Fibroblast of peridontal ligament (primary cell): ENCODE data around the gene FANCI.

Source experiments
- DNase-seq: peaks from one replicate; pipeline ENCODE4 v3.0.0-alpha.2; 2010; ENCODE audit errors: extremely low read depth

FANCI gene

DNA sequence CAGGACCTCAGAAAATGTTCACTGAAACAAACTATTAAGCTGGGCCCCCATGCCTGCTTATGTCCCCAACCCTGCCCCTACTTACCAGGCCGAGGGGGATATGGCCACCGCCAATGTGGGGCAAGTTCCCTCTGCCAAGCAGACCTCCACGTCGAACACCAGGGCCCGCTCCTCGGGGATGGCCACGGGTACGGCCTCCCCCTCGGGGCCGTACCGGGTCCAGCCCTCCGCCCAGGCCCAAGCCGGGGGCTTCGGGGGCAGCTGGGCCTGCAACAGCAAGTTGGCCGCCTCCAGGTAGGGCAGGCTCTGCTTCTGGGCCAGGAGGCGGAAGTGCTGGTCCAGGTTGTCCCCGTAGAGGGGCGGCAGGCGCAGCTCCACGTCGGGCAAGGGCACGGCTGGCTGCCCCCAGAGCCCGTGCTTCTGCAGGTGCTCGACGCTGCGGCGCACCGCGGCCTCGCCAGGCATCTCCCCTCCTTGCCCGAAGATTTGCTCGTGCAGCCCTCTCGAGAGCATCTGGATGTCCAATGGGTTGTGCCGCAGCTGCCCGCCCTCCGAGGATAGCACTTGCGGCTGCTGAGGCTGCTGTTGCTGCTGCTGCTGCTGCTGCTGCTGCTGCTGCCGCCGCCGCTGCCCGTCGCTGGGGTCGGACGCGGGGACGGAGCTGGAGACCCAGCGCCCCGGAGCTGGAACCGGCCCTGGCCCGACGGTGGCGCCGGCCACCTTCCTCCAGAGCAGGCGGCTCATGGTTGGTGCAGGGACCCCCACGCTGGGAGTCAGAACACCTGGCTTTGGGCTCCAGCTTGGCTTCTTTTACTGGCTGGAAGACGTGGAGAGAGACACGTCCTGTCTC is 89.5 kb downstream of the FANCI start:
- no peak for DNase-seq

DNA sequence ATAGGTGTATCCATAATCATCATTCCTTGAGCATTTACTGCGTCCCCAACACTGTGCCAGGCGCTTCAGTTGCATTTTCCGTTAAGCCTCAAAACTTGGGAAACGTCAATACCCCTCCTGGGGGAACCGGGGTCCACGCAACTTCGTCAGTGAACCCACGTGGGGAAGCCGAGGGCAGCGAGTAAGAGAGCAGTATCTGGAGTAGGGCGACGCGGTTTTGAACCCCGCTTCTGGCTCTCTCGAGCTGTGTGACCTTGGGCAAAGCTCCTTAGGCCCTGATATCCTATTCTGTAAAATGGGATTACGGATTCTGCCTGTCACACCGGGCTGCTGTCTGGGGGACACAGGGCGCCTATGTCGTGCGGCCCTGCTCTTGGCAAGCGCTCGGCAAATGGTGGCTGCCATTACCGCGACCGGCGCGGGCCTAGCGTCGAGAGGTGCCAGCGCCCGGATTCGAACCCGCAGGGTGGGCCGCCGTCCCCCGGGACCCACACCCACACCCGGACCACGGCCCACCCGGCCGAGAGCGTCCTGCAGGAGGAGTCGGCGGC is 90.3 kb downstream of the FANCI start:
- DNase-seq: peak; percentile 17

GRCh38 chr15:89334510-89335297 is 90.9 kb downstream of the FANCI start, which contains the start of gene POLG:
TSS of gene POLG (minus strand) at chr15:89334824. CDS start at chr15:89333754, 1,070 bp downstream.
- DNase-seq: peak; percentile 99

- no peak for DNase-seq
Measured at GRCh38 chr15:89335298-89336041, 91.7 kb downstream of the FANCI start.

DNA sequence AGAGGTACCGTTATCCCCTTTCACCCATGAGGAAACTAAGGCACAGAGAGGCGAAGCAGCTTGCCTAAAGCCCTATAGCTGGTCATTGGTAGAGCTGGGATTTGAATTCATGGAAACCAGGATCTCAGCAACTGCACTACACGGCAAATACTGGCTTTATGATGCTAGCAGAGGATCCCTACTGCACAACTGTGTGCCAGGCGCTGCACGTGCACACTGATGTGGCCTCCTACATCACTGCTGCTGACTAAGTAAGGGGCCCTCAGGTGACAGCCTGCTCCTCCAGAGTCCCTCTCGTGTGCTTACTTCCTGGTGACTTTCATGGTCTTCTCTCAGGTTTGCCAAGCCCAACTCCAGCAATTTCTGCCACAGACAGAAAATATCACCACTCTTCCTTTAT is 94.3 kb downstream of the FANCI start:
- no peak for DNase-seq

DNA sequence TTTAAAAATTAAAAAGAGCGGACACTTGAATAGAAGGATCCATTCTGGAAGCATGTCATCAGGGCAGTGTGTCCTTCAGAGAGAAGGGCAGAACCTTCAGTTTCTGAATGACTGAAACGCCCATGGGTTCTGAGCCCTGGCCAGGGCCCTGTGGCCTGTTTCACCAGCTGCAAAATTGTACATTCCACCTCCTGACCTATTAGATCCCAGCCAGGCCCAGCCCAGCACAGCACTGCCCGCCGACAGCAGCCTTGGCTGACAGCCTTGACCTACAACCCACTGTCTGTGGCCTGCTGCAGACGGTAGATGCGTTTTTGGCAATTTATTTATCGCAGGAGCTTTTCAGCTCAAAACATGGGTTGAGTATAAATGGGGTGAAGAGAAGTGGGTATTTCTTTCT is 96.8 kb downstream of the FANCI start:
- DNase-seq: no peak

GRCh38 chr15:89341316-89342005 is 97.7 kb downstream of the FANCI start:
- DNase-seq: no peak

DNA sequence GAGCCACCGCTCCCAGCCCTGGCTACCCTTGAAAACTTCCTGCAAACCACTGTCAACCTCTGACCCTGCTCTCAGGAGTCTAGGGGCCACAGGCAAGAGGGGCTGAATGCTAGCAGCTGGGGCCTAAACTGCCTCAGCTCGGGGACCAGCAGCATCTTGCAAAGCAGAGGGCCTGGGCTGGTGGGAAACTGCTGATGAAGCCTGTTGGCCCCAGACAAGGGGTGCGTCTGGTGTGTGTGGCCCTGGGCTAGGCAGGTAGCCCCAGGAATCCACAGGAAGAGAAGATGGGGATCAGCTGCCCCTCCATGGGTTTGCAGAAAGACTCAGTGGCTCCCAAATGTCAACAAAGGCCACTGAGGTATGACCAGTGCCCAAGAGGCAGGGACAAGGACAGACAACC is 99.1 kb downstream of the FANCI start:
- DNase-seq: no peak

DNA sequence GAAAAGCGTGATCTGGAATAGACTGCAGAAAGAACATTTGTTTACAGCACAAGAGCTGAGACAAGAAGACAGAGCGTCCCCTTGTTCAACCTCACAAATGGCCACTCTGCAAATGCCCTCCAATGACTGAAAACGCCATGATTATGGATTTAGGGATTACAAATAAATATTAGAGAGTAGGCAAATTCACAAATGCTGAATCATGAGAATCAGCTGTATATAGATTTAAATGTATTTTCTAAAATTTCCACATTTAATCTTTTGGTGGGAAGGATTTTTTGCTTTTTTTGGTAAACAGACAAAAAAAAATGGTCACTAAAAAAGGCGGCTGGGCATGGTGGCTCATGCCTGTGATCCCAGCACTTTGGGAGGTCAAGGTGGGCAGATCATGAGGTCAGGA is 101.5 kb downstream of the FANCI start:
- DNase-seq: no peak

GRCh38 chr15:89346516-89347231 is 102.9 kb downstream of the FANCI start:
- no peak for DNase-seq

DNA sequence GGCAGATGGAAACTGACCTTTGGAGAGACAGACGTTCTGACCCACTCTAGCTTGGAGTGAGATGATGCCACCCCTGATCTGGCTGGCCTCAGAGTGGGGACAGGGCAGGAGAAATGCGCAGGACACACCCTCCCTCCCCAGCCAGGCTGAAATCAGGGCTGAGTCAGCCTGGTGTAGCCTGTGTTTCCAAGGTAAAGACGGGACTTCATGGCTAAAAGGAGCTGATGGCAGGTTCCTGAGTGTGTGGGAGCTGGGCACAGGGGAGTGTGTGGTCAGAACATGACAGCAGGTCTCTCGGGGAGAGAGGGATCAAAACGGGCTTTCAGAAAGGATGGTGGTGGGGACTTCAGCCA is 105.4 kb downstream of the FANCI start:
- DNase-seq: no peak

GRCh38 chr15:89352476-89352875 is 108.7 kb downstream of the FANCI start:
- no peak for DNase-seq

GRCh38 chr15:89353991-89354390 is 110.2 kb downstream of the FANCI start:
- DNase-seq: no peak

GRCh38 chr15:89356634-89357298 is 113.0 kb downstream of the FANCI start:
- peak; percentile 7 for DNase-seq

- no peak for DNase-seq
Measured at GRCh38 chr15:89358435-89358754, 114.6 kb downstream of the FANCI start.

- DNase-seq: peak; percentile 71
Measured at GRCh38 chr15:89358755-89359439, 115.1 kb downstream of the FANCI start.

DNA sequence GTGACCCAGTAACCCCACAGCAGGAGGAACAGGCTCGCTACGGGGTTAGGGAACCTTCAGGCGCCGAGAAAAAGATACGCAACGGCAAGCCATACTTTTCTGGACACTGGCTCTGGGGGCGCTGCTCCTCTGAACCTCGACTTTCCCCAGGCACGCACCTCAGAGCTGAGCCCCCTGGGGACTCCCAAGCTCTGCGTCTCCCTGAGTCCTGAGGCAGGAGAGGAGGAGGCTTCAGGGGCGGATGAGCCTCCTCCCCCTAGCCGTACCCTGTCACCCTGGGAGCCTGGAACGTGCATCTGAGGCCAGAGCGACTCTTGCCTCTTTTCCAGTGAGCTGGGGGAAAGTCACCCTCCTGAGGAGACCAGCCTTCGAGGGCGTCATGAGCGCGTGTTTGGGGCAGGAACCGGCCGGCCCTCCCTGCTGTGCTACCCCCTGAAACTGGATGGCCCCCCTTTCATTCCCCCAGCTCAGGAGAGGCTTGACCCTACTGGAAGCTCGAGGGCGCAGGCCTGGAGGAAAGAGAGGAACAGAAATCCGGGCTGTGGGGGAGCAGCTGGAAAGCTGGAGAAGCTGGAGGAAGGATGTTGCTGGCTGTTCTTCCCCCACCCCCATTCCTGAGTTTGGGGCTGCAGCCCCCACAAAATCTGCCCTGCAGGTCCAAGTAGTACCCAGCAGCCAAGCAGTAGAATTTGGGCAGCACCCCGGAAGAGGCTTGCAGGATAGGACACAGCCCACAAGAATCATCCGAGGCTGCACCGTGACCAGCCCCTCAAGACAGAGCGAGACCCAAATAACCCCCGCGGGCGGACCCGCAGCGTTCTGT is 115.9 kb downstream of the FANCI start:
- no peak for DNase-seq

- no peak for DNase-seq
Measured at GRCh38 chr15:89360294-89360971, 116.7 kb downstream of the FANCI start.
